ENCODE results near the gene FAM53A.

- TF ChIP-seq CTCF (conservative IDR thresholded peaks at IDR 0.05) (no peak), ZFX (IDR thresholded peaks at IDR 0.05) (no peak)
Observed at GRCh38 chr4:1725521-1725920, 41.4 kb upstream of the FAM53A start.
